PFSK-1 (cell line): Measurements from ENCODE around the gene SKI.

ENCODE experiments used
- FOXP2 ChIP-seq: optimal IDR thresholded peaks from 2 replicates; pipeline ENCODE3; 2011; ENCODE audit warnings: borderline replicate concordance, control low read depth, inconsistent platforms; ENCODE audit not compliant: insufficient read depth; ENCODE audit errors: extremely low read length, extremely low read depth
- POLR2AphosphoS5 ChIP-seq: IDR thresholded peaks from 2 replicates; pipeline ENCODE4 v1.6.1; 2012; ENCODE audit warnings: low read depth, mild to moderate bottlenecking, control low read depth, low read length, moderate library complexity
- REST ChIP-seq, 2 experiments: IDR thresholded peaks; 2 replicates each; pipeline versions ENCODE4 v1.6.1 to v1.8.0; 2011 to 2012; ENCODE audit warnings: low read depth in 2 of 2, low read length in 2 of 2, control low read depth in 1 of 2, inconsistent platforms in 1 of 2, mild to moderate bottlenecking in 1 of 2, moderate library complexity in 1 of 2; ENCODE audit not compliant: insufficient read depth in 1 of 2
- SIN3A ChIP-seq: IDR thresholded peaks from 2 replicates; pipeline ENCODE4 v1.6.1; 2012; ENCODE audit warnings: mild to moderate bottlenecking, low read length, moderate library complexity, borderline replicate concordance; ENCODE audit not compliant: insufficient read depth
- TAF1 ChIP-seq: IDR thresholded peaks from 2 replicates; pipeline ENCODE4 v1.6.1; 2012; ENCODE audit warnings: low read length, control low read depth, borderline replicate concordance; ENCODE audit not compliant: insufficient read depth

- TF ChIP-seq TAF1 = no peak
- TF ChIP-seq POLR2AphosphoS5 = peak; percentile 36; the same call in 1 of the 2 replicates
- no peak for TF ChIP-seq SIN3A
- no peak for TF ChIP-seq REST (IDR thresholded peaks at IDR 0.05; ENCODE audit: insufficient read depth in 1 of 2, low read depth in 2 of 2, low read length in 2 of 2)
- no peak for TF ChIP-seq FOXP2
Measured at GRCh38 chr1:2204415-2205190, 23.5 kb upstream of the SKI start.
